ENCODE results near the gene ADAMTS6.

DNA sequence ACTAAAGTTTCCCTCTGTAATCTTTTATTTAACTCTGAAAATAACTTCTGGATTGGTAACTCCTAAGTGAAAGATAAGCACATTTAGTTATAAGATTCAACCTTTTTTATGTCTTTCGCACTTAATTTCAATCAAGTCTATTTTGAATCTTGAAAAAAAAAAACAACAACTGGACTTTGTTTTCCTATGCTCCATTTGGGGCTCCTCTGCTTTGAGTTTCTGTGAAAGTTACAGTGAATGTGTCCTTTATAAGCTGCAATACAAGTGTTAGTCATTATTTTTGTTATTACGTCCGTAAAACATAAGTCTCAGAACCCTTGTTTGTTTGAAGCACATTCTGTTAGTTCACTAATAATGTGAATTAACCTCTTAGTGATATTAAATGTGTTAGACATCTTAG, 276.8 kb downstream of the ADAMTS6 start:
- no peak for TF ChIP-seq EZH2 (IDR thresholded peaks at IDR 0.05; ENCODE audit: low read depth, unreplicated experiment)
- TF ChIP-seq, protein P1, sequence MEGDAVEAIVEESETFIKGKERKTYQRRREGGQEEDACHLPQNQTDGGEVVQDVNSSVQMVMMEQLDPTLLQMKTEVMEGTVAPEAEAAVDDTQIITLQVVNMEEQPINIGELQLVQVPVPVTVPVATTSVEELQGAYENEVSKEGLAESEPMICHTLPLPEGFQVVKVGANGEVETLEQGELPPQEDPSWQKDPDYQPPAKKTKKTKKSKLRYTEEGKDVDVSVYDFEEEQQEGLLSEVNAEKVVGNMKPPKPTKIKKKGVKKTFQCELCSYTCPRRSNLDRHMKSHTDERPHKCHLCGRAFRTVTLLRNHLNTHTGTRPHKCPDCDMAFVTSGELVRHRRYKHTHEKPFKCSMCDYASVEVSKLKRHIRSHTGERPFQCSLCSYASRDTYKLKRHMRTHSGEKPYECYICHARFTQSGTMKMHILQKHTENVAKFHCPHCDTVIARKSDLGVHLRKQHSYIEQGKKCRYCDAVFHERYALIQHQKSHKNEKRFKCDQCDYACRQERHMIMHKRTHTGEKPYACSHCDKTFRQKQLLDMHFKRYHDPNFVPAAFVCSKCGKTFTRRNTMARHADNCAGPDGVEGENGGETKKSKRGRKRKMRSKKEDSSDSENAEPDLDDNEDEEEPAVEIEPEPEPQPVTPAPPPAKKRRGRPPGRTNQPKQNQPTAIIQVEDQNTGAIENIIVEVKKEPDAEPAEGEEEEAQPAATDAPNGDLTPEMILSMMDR (conservative IDR thresholded peaks at IDR 0.05; ENCODE audit: low read depth in 2 of 2), result no peak
- no peak for TF ChIP-seq CREB1 (CRISPR knock-in tag; IDR thresholded peaks at IDR 0.05; ENCODE audit: low read depth)
- no peak for TF ChIP-seq EZH2phosphoT487 (IDR thresholded peaks at IDR 0.05; ENCODE audit: unreplicated experiment)
- TF ChIP-seq JUNB (IDR thresholded peaks at IDR 0.05; ENCODE audit: unreplicated experiment), result no peak
- TF ChIP-seq POLR2AphosphoS5 (IDR thresholded peaks at IDR 0.05; ENCODE audit: low read depth), result no peak
- TF ChIP-seq NANOG (IDR thresholded peaks at IDR 0.05; ENCODE audit: borderline replicate concordance), result no peak
- TF ChIP-seq, protein P2, sequence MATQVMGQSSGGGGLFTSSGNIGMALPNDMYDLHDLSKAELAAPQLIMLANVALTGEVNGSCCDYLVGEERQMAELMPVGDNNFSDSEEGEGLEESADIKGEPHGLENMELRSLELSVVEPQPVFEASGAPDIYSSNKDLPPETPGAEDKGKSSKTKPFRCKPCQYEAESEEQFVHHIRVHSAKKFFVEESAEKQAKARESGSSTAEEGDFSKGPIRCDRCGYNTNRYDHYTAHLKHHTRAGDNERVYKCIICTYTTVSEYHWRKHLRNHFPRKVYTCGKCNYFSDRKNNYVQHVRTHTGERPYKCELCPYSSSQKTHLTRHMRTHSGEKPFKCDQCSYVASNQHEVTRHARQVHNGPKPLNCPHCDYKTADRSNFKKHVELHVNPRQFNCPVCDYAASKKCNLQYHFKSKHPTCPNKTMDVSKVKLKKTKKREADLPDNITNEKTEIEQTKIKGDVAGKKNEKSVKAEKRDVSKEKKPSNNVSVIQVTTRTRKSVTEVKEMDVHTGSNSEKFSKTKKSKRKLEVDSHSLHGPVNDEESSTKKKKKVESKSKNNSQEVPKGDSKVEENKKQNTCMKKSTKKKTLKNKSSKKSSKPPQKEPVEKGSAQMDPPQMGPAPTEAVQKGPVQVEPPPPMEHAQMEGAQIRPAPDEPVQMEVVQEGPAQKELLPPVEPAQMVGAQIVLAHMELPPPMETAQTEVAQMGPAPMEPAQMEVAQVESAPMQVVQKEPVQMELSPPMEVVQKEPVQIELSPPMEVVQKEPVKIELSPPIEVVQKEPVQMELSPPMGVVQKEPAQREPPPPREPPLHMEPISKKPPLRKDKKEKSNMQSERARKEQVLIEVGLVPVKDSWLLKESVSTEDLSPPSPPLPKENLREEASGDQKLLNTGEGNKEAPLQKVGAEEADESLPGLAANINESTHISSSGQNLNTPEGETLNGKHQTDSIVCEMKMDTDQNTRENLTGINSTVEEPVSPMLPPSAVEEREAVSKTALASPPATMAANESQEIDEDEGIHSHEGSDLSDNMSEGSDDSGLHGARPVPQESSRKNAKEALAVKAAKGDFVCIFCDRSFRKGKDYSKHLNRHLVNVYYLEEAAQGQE (IDR thresholded peaks at IDR 0.05; ENCODE audit: unreplicated experiment), result no peak
- TF ChIP-seq STAT1 (IDR thresholded peaks at IDR 0.05; ENCODE audit: unreplicated experiment), result no peak
- TF ChIP-seq, protein P3, sequence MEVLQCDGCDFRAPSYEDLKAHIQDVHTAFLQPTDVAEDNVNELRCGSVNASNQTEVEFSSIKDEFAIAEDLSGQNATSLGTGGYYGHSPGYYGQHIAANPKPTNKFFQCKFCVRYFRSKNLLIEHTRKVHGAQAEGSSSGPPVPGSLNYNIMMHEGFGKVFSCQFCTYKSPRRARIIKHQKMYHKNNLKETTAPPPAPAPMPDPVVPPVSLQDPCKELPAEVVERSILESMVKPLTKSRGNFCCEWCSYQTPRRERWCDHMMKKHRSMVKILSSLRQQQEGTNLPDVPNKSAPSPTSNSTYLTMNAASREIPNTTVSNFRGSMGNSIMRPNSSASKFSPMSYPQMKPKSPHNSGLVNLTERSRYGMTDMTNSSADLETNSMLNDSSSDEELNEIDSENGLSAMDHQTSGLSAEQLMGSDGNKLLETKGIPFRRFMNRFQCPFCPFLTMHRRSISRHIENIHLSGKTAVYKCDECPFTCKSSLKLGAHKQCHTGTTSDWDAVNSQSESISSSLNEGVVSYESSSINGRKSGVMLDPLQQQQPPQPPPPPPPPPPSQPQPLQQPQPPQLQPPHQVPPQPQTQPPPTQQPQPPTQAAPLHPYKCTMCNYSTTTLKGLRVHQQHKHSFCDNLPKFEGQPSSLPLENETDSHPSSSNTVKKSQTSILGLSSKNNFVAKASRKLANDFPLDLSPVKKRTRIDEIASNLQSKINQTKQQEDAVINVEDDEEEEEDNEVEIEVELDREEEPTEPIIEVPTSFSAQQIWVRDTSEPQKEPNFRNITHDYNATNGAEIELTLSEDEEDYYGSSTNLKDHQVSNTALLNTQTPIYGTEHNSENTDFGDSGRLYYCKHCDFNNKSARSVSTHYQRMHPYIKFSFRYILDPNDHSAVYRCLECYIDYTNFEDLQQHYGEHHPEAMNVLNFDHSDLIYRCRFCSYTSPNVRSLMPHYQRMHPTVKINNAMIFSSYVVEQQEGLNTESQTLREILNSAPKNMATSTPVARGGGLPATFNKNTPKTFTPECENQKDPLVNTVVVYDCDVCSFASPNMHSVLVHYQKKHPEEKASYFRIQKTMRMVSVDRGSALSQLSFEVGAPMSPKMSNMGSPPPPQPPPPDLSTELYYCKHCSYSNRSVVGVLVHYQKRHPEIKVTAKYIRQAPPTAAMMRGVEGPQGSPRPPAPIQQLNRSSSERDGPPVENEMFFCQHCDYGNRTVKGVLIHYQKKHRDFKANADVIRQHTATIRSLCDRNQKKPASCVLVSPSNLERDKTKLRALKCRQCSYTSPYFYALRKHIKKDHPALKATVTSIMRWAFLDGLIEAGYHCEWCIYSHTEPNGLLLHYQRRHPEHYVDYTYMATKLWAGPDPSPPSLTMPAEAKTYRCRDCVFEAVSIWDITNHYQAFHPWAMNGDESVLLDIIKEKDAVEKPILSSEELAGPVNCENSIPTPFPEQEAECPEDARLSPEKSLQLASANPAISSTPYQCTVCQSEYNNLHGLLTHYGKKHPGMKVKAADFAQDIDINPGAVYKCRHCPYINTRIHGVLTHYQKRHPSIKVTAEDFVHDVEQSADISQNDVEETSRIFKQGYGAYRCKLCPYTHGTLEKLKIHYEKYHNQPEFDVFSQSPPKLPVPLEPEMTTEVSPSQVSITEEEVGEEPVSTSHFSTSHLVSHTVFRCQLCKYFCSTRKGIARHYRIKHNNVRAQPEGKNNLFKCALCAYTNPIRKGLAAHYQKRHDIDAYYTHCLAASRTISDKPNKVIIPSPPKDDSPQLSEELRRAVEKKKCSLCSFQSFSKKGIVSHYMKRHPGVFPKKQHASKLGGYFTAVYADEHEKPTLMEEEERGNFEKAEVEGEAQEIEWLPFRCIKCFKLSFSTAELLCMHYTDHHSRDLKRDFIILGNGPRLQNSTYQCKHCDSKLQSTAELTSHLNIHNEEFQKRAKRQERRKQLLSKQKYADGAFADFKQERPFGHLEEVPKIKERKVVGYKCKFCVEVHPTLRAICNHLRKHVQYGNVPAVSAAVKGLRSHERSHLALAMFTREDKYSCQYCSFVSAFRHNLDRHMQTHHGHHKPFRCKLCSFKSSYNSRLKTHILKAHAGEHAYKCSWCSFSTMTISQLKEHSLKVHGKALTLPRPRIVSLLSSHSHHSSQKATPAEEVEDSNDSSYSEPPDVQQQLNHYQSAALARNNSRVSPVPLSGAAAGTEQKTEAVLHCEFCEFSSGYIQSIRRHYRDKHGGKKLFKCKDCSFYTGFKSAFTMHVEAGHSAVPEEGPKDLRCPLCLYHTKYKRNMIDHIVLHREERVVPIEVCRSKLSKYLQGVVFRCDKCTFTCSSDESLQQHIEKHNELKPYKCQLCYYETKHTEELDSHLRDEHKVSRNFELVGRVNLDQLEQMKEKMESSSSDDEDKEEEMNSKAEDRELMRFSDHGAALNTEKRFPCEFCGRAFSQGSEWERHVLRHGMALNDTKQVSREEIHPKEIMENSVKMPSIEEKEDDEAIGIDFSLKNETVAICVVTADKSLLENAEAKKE (CRISPR knock-in tag; IDR thresholded peaks at IDR 0.05), result no peak
- TF ChIP-seq ZNF331 (CRISPR knock-in tag; IDR thresholded peaks at IDR 0.05; ENCODE audit: low read depth), result no peak
- TF ChIP-seq, protein P4, sequence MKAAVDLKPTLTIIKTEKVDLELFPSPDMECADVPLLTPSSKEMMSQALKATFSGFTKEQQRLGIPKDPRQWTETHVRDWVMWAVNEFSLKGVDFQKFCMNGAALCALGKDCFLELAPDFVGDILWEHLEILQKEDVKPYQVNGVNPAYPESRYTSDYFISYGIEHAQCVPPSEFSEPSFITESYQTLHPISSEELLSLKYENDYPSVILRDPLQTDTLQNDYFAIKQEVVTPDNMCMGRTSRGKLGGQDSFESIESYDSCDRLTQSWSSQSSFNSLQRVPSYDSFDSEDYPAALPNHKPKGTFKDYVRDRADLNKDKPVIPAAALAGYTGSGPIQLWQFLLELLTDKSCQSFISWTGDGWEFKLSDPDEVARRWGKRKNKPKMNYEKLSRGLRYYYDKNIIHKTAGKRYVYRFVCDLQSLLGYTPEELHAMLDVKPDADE (IDR thresholded peaks at IDR 0.05), result no peak

Measured in GM23338 (cell line).